GM20431 (cell line): ENCODE results near the gene NKX2-2.
"Not testable (repeated sequence)": the region's sequence is repeated elsewhere in the genome, so short reads cannot be mapped to it uniquely, and the experiment has no call there.

Experiments
- in situ Hi-C: fragments of 300-500 bp; cut with MseI, MboI; formaldehyde crosslinking; loops from one replicate; pipeline ENCODE4 v1.15.0; 2020; ENCODE audit warnings: low sequenced_read_pairs; ENCODE audit not compliant: unreplicated experiment

NKX2-2 gene

DNA sequence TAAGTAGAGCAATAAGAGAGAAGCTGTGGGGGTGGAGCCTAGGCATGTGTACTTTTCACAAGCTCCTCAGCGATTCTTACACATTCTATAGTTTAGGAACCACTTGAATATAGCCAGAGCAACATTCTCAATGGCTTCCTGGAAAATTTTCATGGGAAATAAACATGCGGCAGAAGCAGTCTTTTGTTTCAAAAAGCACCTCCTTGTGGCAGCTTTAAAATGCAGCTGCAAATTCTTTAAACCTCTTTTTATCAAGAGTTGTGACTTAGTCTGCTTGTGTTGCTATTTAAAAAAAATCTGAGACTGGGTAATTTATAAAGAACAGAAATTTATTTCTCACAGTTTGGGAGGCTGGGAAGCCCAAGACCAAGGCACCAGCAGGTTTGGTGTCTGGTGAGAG is 23.8 kb downstream of the NKX2-2 start:
- in situ Hi-C loops, result no loop called here

- in situ Hi-C loops, result not testable (repeated sequence)
Measured at GRCh38 chr20:21480144-21480543, 33.7 kb downstream of the NKX2-2 start.

DNA sequence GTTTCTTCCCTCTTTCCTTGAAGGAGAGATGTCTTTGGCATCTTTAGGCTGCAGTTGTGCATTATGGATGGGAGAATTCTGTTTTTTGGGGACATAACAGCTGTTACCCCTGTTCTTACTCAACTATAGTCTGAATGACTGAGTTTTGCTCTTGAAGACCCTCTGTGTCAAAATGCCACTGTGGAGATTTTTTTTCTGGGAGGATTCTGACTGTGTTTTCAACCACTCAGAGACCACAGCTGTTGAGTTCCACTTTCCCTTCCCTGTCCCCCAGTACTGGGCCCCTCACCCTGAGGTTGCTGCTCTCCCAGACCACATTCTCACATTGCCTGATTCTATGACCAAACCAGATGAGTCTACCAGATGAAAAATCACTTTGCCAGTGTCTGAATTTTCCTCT is 48.1 kb downstream of the NKX2-2 start:
- in situ Hi-C loops, result no loop called here

DNA sequence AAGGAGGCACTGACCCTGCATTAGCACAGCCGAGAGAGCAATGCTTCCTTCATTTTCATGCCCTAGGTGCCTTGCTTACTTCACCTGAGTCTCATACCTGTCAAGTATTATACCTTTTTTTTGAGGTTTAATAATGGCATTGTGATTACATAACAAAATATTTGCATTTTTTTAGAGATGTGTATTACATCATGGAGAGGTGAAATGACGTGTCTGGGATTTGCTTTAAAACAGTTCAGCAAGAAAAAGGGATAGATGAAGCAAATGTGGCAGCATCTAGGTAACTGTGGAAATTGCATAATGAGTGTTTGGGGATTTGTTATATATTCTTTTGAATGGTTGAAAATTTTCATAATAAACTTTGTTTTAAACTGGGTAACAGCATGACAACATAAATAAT is 48.9 kb downstream of the NKX2-2 start:
- in situ Hi-C loops, result no loop called here
